GM19463 (cell line): Measurements from ENCODE around the gene IARS1.

Experiments
- ATAC-seq: cut with Tn5 transposase; IDR thresholded peaks from one replicate; pipeline ENCODE4 v1.9.1; 2021; ENCODE audit warnings: mild to moderate bottlenecking, moderate library complexity; ENCODE audit not compliant: unreplicated experiment

The IARS1 gene

GRCh38 chr9:92295827-92296258 is 2.3 kb upstream of the IARS1 start:
- ATAC-seq, result no peak

DNA sequence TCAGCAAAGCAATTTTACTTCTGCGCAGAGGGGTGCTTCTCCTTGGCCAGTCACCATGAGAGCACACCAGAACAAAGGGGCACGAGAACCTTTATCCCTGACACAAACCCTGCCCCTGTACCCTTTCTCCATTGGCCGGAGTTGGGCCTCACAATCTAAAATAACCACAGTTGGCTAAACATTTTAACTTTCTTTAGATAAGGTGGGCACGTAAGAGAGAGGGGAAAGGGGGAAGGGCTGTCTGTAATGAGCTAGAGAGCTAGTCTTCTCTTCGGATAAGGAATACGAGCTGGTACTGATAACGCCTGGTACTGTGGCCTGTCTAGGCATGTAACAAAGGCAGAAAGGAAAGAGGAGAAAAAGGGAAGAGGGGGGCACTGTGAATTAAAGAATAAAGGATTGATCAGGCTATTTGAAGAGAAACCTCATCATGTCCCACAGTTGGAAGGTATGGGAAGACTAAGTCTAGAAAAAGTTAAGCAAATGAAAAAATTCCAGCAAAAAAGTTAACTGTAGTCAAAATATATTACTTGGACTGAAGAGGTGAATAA is 1.8 kb upstream of the IARS1 start:
- no peak for ATAC-seq

GRCh38 chr9:92294297-92294676 is 790 bp upstream of the IARS1 start:
- no peak for ATAC-seq

- no peak for ATAC-seq
Measured at GRCh38 chr9:92293075-92293354, 482 bp downstream of the IARS1 start.

GRCh38 chr9:92292338-92293074 is 991 bp downstream of the IARS1 start:
- no peak for ATAC-seq

GRCh38 chr9:92291577-92291976 is 1.9 kb downstream of the IARS1 start:
- ATAC-seq, result no peak

- no peak for ATAC-seq
Measured at GRCh38 chr9:92290785-92291429, 2.6 kb downstream of the IARS1 start.

DNA sequence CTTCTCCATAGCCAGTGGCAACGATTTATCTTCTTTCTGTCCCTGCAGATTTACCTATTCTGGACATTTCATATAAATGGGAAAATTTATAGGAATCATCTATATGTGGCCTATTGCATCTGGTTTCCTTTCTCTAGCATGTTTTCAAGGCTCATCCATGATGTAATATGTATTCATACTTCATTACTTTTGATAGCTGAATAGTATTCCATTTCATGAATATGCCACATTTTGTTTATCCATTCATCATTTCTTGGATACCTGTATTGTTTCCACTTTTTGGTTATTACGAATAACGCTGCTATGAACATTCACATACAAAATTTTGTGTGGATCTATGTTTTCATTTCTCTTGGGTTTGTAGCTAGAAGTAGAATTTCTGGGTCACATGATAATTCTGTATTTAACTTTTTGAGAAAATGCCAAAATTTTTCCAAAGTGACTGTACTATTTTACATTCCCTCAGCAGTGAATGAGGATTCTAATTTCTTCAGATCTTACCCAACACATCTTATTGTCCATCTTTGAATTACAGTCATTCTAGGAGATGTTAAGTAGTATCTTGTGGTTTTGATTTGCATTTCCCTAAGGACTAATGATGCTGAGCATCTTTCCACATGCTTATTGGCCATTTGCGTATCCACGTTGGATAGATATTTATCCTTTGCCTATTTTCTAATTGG is 3.6 kb downstream of the IARS1 start:
- no peak for ATAC-seq

DNA sequence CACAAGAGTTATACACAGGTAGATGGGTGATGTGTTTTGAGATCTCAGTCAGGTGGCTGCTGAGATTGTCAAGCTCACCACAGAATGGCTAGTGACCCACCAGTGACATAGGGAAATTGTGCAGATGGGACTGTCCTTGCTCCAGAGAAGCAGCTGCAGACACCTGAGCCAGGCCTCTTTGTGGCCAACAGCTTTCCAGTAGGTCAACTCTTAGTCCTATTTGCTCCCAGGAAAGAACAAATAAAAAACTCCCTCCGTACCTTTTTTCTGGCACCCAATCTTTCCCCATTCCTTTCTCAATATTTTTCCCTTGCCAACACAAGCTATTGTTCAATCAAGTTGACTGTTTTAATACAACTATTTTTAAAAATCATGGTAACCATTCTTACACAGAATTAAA is 14.2 kb downstream of the IARS1 start:
- no peak for ATAC-seq

- ATAC-seq, result no peak
Measured at GRCh38 chr9:92278110-92278509, 15.4 kb downstream of the IARS1 start.

GRCh38 chr9:92276331-92277032 is 17.0 kb downstream of the IARS1 start:
- no peak for ATAC-seq

DNA sequence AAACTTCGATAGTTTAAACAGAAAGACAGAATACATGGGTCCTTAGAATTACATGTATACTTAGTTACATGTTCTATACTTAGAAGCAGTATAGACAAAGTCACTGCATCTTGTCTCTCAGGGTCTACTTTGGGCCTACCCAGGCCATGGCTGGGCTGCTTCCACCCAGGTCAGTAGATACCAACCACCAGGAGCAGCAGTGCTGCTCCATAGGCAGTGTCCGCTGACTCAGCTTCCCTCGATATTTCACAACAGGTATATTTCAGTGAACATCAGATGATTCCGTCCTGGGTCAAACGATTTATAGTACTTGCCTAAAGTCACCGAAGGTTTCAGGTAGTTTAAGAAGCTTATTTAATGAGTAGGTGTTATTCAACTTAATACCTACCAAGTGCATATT is 18.0 kb downstream of the IARS1 start:
- no peak for ATAC-seq

DNA sequence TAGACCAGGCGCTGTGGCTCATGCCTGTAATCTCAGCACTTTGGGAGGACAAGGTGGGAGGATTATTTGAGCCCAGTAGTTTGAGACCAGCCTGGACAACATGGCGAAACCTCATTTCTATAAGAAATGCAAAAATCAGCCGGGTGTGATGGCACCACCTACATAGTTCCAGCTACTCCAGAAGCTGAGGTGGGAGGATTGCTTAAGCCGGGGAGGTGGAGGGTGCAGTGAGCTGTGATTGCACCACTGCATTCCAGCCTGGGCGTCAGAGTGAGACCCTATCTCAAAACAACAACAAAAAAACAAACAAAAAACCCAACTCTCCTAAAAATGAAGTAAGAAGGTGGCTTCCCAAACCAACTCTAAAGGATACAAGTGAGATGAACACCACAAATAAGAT is 23.0 kb downstream of the IARS1 start:
- no peak for ATAC-seq

GRCh38 chr9:92266486-92266885 is 27.0 kb downstream of the IARS1 start:
- ATAC-seq, result no peak

- ATAC-seq, result no peak
Measured at GRCh38 chr9:92265154-92265553, 28.3 kb downstream of the IARS1 start.

GRCh38 chr9:92263131-92263530 is 30.4 kb downstream of the IARS1 start:
- no peak for ATAC-seq

GRCh38 chr9:92257327-92257726 is 36.2 kb downstream of the IARS1 start:
- no peak for ATAC-seq

DNA sequence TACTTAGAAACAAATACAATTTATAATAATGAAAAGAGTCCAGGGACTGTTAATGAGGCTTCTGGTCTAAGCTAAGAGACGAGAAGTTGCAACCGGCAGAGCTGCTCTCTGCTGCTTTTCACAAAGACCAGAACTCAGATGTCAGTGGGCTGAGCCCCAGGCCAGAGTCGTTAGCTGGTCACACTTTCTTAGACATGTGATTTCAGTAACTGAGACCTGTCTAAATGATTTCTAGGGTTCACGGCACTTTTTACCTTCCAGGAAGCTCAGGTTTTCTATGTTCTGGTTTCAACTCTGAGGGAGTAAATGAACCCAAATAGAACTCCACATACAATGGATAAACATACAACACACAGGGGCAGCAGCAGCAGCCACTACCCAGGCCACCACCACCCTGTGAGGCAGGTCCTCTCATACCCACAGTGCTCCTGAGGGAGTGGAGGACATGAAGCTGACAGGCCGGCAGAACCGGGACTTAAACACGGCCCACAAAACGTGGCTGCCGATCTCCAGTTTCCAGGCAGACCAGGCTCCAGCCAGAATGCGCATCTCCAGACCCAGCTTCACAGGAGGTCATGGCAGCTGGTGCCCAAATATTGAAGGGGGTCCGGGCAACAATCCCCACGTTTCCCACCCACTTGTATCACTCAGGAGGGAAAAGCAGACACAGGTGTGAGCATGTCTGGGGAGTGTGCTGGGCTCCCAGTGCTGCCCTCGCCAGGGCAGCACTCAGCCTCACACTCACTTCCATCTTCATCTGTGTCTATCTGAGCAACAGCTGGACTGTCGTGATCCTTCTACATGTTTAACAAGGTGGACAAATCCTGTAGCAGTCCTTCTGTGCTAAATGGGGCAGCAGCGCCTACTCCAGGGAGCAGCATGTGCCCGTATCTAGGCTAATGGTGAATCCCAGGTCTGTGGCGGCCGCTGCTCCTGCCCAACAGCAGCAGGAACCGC is 38.8 kb downstream of the IARS1 start:
- no peak for ATAC-seq

DNA sequence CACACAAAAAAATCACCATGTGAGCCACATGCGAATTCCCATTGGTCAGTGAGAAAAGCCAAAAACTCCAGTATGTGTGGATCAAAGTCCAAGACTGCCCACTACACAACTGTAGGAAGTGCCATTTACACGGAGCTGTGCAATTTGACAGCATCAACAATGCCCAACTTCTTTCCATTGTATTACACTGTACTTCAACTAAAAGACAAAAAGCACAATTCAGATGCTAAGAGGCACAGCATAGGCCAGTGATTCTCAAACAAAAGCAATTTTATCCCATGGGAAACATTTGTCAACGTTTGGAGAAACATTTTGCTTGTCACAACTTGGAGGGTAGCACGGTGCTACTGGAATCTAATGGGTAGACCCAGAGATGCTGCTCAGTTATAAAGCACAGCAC is 39.8 kb downstream of the IARS1 start:
- no peak for ATAC-seq

DNA sequence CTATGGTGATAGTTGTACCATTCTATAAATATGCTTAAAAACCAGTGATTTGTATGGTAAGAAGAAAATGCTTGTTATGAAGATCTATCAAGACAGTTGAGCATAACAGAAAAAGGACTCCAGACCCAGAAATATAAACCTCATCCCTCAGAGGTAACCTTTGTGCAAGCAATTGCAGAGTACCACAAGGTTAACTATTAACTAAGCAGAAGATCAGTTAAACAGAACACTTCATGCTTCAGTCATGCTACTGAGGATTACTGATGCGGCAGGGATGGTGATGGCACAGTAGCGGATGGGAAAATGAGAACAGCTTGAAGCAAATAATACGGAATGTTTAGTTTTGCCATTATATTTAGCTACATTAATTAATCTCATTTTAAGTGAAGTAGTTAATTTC is 45.5 kb downstream of the IARS1 start:
- no peak for ATAC-seq
